Panc1 (cell line): ENCODE measurements around the gene LKAAEAR1.

Experiments
- CTCF ChIP-seq: fragments of 450-650 bp; IDR thresholded peaks from 2 replicates; pipeline ENCODE4 v1.5.1; 2017; ENCODE audit warnings: mild to moderate bottlenecking
- REST ChIP-seq, 2 experiments: IDR thresholded peaks; 2 replicates each; pipeline ENCODE4 v1.6.1; 2011 to 2012; ENCODE audit warnings: low read depth in 2 of 2, control low read depth in 1 of 2, low read length in 1 of 2, mild to moderate bottlenecking in 1 of 2, moderate library complexity in 1 of 2; ENCODE audit not compliant: insufficient read depth in 1 of 2

GRCh38 chr20:64050261-64051032, 33.8 kb downstream of the LKAAEAR1 start:
- TF ChIP-seq CTCF (no peak; the same call in 1 of the 2 replicates), REST (IDR thresholded peaks at IDR 0.05; ENCODE audit: insufficient read depth in 1 of 2, low read depth in 2 of 2, low read length in 1 of 2) (no peak)
